GM18498 (cell line): ENCODE results near the gene POU3F3.

Source experiments
- ATAC-seq: cut with Tn5 transposase; IDR thresholded peaks from one replicate; pipeline ENCODE4 v1.9.1; 2021; ENCODE audit warnings: mild to moderate bottlenecking, moderate library complexity; ENCODE audit not compliant: unreplicated experiment

Gene POU3F3

DNA sequence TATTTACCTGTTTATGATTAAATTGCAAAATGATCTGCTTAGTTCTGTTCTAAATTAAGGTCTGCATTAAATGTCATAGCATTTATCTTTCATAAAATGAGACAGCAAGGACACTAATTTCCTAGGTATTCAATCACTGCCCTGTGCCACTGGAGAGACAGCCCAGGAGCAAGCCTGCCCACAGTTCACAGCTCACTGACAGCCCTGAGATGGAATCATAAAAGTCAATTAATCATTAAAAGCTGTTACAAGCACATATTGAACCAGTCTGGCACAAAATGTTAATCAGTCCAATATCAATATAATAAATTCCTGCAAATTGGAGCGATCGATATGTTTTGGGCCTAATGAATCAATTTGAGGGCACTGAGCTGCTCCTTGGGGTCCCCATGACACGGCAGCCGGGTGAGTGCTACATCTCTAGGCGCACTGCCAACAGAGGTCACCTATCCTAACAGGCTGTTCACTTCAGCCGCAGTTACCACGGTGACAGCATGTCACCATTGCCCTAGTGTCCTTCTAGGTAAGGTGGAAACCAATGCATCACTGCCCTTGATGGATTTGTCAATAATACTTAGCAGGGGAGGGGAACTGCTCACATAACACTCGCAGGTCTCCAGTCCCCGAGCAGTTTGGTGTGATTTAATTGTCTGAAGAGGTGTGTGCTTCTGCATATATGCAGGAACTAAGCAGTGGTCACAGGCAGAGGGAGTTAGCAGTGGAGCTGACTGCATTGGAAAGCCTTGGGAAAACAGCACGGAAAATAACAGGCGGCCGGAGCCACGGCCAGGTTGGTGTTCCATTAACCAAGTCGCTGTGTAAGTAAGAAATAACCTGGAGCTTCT, 47.3 kb downstream of the POU3F3 start:
- ATAC-seq: no peak

DNA sequence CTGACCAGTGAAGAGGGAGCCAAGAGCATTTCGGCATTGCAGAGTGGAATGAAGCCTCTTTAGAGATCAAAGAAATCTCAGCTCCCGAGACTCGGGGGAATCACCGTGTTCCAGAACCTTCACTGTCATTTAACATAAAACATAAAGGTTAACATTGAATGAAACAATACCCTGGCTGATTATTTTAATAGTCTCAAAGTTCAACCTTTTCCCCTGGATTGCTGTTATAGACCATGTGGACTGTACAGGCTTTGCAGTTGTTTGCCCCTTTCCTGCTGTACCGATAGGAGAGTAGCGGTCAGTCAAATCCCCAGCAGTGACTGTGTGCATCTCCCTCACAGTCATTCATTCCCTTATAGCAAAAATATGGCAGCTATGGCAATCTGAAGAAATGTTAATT, 48.4 kb downstream of the POU3F3 start:
- no peak for ATAC-seq
